Head of caudate nucleus (tissue), 42 donors: ENCODE measurements around the gene SLC9A3.
A peak's percentile ranks its signal among the peaks of the same experiment; 100 is the strongest.

Source experiments
- DNase-seq, 42 donors: peaks; one replicate each; pipeline versions ENCODE4 v3.0.0 to v3.0.0-alpha.2; 2020 to 2021; ENCODE audit warnings: mixed read lengths in 7 of 42
- intact Hi-C: fragments of 100-400 bp; cut with DNase I; formaldehyde crosslinking; loops from one replicate; pipeline ENCODE4 v1.15.0; 2022

The SLC9A3 gene

DNA sequence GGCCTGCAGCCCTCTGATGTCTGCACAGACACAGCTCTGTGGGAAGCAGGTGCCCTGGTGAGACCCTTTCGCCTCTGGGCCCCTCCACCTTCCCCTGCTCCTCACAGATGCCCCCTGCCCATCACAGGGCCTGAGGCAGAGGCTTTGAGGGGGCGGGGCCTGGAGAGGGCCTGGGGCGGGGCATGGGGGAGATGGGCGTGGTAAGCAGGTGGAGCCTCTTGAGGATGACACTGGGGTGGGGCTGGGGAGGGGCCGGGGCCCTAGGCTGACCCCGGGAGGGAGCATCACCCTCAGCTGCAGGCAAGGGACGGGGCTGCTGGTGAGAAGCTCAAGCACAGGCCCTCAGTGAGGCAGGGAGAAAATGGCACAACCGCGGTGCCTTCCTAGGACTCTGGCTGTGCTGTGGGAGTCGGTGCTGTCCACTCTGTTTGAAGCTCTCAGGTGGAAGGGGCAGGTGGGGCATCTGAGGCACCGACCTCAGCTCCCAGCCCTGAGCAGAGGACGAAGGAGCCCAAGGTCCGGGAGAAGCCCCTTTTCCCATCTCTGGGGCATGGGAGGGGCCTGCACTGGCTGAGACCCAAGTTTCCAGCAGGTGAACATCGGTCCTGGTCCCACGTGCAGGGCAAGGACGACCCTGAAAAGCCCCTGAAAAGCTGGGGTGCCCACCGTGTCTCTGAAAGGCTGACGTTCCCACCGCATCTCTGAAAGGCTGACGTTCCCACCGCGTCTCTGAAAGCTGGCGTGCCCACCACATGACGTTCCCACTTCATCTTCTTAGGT, 17.5 kb upstream of the SLC9A3 start:
- intact Hi-C loops, result no loop called here
- peak in 9 of 42 donors; percentile 1 to 27 (median 12) for DNase-seq

GRCh38 chr5:540906-541538, 16.8 kb upstream of the SLC9A3 start:
- intact Hi-C loops, result no loop called here
- DNase-seq, result peak in 5 of 42 donors; percentile 1 to 17 (median 2)

GRCh38 chr5:540071-540905, 16.0 kb upstream of the SLC9A3 start:
- intact Hi-C loops, result no loop called here
- peak in 6 of 42 donors; percentile 2 to 19 (median 8) for DNase-seq

DNA sequence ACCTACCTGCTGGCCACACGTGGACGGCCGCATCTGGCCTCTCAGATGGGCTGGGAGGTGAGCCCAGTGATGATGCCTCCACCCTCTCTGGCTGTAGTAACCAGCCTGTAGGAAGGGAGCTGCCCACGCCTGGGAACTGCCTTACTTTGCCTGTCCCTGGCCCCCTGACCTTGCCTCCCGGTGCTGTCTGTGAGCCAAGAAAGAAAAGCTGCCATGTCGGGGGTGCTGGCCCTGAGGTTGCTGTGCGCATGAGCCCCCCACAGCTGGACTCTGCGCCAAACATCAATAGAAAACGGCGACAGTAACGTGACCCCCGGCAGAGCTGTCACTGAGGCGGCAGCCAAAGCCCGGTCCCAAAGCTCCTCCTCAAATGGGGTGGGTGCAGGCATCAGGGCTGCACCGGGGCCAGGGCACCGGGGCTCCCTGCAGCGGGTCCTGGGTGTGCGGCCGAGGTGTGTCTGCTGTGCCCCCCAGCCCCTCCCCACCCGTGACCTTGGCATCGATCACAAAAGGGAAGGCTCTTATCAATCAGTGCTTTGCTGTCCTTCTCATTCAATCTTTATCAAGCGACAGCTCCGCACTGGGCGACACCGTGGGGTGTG, 15.3 kb upstream of the SLC9A3 start:
- intact Hi-C loops, result no loop called here
- DNase-seq, result peak in 2 of 42 donors; percentile 4 to 18

DNA sequence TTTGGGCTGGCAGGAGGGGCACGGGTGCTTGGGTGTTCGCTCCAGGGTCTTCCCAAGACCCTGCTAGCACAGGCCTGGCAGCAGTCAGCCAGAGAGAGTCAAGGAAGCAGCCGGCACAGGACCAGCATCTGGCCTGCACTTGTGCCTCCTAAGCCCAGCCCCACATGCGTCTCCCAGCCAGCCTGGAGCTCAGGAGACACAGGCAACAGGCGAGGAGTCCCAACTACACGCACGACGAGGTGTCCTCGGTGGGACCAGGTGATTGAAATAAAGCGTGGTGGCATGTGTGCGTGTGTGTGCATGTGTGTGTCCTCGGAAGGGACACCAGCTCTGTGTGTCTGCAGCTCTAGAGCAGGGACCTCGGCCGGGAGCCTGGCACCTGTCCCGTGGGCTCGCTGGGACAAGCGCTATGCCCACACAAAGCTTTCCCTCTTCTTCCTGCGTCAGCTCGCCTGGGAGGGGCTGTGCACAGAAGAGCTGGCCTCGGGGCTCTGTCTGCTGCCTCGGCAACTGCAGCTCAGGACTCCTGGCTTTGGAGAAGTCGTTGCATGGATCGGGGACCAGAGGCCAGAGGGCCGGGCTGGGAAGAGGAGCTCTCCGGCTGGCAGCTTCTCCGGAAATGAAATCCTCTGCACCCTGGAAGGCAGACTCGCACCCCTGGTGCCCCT, 14.7 kb upstream of the SLC9A3 start:
- peak in 1 of 42 donors; percentile 7 for DNase-seq

DNA sequence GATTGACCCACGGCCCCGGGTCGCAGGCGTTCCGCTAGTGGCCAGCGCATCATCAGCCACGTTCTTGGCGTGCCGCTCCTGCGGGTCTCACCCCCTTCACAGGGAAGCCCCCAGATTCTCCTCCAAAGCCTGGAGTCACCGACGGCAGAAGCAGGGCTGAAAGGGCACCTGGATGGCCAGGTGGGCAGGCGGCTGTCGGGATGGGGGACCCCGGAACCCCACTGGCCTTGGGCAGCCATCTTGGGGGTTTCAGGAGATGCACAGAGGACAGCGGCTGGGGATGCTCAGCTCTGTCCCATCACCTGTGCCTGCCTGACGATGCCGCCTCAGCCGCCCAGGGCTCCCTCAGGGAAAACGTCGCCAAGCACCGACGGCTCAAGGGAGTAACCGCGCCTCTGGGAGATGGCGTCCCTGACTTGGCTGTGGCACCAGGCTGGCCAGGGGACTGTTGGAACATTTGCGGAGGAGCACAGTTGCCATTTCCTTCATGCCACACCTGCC, 14.1 kb upstream of the SLC9A3 start:
- DNase-seq, result no peak
- intact Hi-C loops, result no loop called here

More for the DNA sequence above, 14.7 kb upstream of the SLC9A3 start:
- intact Hi-C loops, result no loop called here

GRCh38 chr5:537621-538071, 13.4 kb upstream of the SLC9A3 start:
- DNase-seq, result no peak
- intact Hi-C loops, result no loop called here

- no peak for DNase-seq
- intact Hi-C loops, result no loop called here
These were observed 12.8 kb upstream of the SLC9A3 start for GRCh38 chr5:537098-537497.

- intact Hi-C loops, result no loop called here
- DNase-seq, result no peak
These were observed 11.8 kb upstream of the SLC9A3 start for GRCh38 chr5:535846-536698.

DNA sequence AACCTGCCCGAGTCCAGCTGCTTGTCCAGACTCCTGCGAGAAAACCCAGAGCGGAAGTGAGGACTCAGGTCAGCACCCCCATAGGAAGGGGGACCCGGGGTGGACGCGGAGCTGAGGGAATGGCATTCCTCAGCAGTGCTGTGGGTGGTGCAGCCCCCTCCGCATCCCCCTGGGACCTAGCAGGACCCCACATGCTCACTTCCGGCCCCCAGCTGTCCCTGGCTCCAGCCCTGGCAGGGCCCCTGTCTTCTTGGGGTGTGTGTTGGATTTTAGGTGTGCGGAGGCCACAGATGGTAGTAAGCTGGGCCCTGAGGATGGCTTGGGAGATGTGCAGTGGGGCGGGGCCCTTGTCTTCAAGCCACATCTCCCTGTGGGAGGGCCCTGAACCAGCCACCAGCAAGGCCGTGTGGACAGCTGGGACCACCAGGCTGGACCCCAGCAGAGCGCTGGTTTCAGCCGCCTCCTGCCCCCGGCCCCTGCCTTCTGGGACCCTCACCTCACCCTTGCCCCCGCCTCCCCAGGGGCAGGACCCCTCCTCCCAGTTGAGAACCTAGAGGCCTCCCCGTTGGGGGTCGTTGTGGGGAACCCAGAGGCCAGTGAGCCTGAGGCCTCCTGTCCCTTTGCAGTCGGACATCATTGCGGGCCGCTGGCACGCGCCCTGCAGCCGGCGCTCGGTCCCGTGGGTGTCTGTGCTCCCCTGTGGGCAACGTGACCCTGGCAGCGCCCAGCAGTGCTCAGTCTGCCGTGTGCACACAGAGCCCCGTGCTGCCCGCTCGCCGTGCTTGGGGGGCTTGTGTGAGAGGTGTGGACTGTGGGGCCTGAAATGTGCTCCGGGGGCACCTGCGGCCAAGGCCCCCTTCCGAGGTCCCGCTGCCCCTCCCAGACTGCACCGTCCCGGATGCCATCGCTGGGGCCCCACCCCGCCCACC, 10.8 kb upstream of the SLC9A3 start:
- intact Hi-C loops, result no loop called here
- DNase-seq, result no peak

GRCh38 chr5:533955-534742, 9.9 kb upstream of the SLC9A3 start:
- DNase-seq, result no peak
- intact Hi-C loops, result no loop called here

DNA sequence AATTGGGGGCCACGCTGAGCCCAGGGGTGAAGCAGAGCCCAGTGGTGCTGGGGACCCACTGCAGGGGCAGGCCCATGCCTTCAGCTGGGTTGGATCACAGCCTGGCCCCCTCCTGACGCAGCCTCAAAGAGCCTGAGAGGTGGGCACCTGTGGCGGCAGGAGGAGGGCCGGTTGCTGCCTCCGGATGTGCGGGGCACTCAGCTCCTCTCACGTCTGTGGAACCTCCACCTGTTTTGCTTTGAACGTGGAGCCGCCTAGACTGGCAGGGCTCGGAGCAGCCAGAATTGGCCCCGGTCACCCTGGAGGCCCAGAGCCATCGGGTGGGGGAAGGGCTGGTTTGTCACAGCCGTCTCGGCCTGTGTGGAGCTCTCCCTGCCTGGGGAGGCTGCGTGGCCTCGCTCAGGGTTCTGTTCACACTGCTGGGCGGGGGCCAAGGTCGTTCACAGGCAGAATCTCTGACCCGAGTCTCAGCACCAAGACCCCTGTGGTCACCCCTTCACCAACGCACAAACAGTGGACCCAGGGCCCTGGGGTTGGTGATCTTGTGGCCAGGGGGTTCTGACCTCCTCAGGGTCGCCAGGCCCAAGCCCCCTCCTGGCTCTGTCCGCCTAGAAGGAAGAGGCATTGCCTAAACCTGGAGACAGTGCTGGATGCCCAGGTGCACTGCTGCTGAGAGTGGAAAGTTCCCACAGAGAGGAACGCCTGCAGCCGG, 9.2 kb upstream of the SLC9A3 start:
- intact Hi-C loops, result no loop called here
- DNase-seq, result no peak

- intact Hi-C loops, result no loop called here
- no peak for DNase-seq
These were observed 8.4 kb upstream of the SLC9A3 start for GRCh38 chr5:532521-533242.

DNA sequence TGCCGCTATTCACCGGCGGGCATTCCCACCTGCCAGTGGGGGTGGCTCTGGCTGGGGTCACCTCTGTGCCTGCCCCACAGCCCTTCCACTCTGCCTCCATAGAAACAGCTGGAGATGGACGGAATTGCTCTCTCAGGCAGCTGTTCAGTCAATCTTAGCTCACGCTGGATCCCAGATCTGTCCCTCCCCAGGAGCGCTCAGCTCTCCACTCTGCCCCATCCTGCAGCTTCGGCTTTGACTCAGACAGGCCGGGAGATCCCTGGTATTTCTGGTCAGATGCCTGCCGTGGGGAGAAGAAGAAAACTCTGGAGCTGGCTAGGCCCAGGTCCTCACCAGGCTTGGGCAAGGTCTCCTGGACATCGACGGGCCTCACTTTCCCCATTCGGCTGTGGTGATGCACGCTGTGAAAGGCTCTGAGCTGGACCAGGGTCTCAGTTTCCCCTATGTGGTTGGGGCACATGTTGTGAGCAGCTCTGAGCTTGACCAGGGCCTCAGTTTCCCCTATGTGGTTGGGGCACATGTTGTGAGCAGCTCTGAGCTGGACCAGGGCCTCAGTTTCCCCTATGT, 7.6 kb upstream of the SLC9A3 start:
- DNase-seq, result no peak
- intact Hi-C loops, result no loop called here
